Measurements from ENCODE around the gene TRABD2B. TPM values are rescaled to one million over a fixed set of nuclear protein-coding genes. Genes with fewer than 3 reads are reported as not detected.

The TRABD2B gene
- total and polyA plus RNA-seq, 2 of the 13 experiments (the other 11 are each of a cell fraction or from before 2014, with no cell fraction given), result 0.04 TPM; not detected in 1

DNA sequence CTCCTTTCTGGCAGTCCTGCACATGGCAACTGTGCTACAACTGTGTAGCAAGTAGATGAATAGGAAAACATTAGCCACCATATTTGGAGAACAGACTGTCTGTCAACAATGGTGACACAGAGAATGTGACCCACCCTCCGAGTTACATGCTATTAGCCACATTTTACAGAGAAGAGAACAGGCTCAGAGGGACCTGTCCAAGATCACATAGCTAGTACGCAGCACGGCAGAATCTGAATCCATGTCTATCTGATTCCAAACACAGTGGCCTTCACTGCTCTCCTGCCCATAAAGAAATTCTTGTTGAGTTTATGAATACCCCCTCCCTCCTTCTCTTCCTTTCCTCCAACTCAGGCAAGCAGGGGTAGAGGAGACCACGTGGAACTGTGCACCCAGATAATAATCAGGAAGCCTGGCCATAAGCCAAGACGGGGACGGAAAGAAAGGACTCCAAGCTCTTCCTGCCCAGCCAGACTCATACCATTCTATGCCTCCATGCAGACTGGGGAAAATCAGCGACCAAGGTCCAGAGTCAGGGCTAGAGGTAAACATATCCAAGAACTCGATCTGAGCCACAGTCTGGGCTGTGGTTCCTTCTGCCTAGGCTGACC is 78.8 kb downstream of the TRABD2B start (continued):
- TF ChIP-seq ZMAT5 (CRISPR knock-in tag; IDR thresholded peaks at IDR 0.05; ENCODE audit: borderline replicate concordance, low read depth), result no peak
- TF ChIP-seq, protein P1, sequence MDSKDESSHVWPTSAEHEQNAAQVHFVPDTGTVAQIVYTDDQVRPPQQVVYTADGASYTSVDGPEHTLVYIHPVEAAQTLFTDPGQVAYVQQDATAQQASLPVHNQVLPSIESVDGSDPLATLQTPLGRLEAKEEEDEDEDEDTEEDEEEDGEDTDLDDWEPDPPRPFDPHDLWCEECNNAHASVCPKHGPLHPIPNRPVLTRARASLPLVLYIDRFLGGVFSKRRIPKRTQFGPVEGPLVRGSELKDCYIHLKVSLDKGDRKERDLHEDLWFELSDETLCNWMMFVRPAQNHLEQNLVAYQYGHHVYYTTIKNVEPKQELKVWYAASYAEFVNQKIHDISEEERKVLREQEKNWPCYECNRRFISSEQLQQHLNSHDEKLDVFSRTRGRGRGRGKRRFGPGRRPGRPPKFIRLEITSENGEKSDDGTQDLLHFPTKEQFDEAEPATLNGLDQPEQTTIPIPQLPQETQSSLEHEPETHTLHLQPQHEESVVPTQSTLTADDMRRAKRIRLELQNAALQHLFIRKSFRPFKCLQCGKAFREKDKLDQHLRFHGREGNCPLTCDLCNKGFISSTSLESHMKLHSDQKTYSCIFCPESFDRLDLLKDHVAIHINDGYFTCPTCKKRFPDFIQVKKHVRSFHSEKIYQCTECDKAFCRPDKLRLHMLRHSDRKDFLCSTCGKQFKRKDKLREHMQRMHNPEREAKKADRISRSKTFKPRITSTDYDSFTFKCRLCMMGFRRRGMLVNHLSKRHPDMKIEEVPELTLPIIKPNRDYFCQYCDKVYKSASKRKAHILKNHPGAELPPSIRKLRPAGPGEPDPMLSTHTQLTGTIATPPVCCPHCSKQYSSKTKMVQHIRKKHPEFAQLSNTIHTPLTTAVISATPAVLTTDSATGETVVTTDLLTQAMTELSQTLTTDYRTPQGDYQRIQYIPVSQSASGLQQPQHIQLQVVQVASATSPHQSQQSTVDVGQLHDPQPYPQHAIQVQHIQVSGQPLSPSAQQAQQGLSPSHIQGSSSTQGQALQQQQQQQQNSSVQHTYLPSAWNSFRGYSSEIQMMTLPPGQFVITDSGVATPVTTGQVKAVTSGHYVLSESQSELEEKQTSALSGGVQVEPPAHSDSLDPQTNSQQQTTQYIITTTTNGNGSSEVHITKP (CRISPR knock-in tag; IDR thresholded peaks at IDR 0.05; ENCODE audit: low read depth), result no peak
- peak; percentile 82; the same call in 1 of the 2 replicates for TF ChIP-seq GATAD2A (CRISPR knock-in tag; IDR thresholded peaks at IDR 0.05)
- TF ChIP-seq ZNF709 (CRISPR knock-in tag; IDR thresholded peaks at IDR 0.05), result no peak
- no peak for TF ChIP-seq GLI4 (CRISPR knock-in tag; IDR thresholded peaks at IDR 0.05; ENCODE audit: borderline replicate concordance)
- TF ChIP-seq ZNF589 (CRISPR knock-in tag; conservative IDR thresholded peaks at IDR 0.05), result 0 out of 2 replicates have a peak, but pooled peaks have one; percentile 35
- no peak for TF ChIP-seq ZNF646 (CRISPR knock-in tag; IDR thresholded peaks at IDR 0.05)
- 0 out of 2 replicates have a peak, but pooled peaks have one; percentile 17 for TF ChIP-seq ZKSCAN8 (CRISPR knock-in tag; IDR thresholded peaks at IDR 0.05; ENCODE audit: borderline replicate concordance)
- TF ChIP-seq ZSCAN21 (CRISPR knock-in tag; IDR thresholded peaks at IDR 0.05; ENCODE audit: borderline replicate concordance), result 0 out of 2 replicates have a peak, but pooled peaks have one; percentile 30
- TF ChIP-seq RBAK (CRISPR knock-in tag; IDR thresholded peaks at IDR 0.05), result no peak
- no peak for TF ChIP-seq HHEX (CRISPR knock-in tag; IDR thresholded peaks at IDR 0.05)
- no peak for TF ChIP-seq KAT2B (IDR thresholded peaks at IDR 0.05; ENCODE audit: borderline replicate concordance, low read depth, low read length)
- no peak for TF ChIP-seq KMT2A (CRISPR knock-in tag; IDR thresholded peaks at IDR 0.05)
- no peak for TF ChIP-seq RARG (CRISPR knock-in tag; IDR thresholded peaks at IDR 0.05; ENCODE audit: low read depth)
- TF ChIP-seq NFIB (CRISPR knock-in tag; IDR thresholded peaks at IDR 0.05; ENCODE audit: borderline replicate concordance), result no peak
- TF ChIP-seq HNF4G (IDR thresholded peaks at IDR 0.05; ENCODE audit: borderline replicate concordance, low read depth, low read length), result peak; percentile 44; the same call in 1 of the 2 replicates
- TF ChIP-seq HNF4G (CRISPR knock-in tag; IDR thresholded peaks at IDR 0.05; ENCODE audit: borderline replicate concordance, low read depth), result peak; percentile 77; the same call in 1 of the 2 replicates
- TF ChIP-seq GATAD1 (CRISPR knock-in tag; IDR thresholded peaks at IDR 0.05), result peak; percentile 23; the same call in 1 of the 2 replicates
- TF ChIP-seq NPAS2 (CRISPR knock-in tag; IDR thresholded peaks at IDR 0.05; ENCODE audit: borderline replicate concordance), result no peak
- TF ChIP-seq ESRRA (CRISPR knock-in tag; IDR thresholded peaks at IDR 0.05; ENCODE audit: low read depth), result peak; percentile 33; the same call in 1 of the 2 replicates
